Stromal cell of bone marrow (primary cell): ENCODE measurements around the gene ITGAE.

Experiments
- DNase-seq: peaks from one replicate; pipeline ENCODE4 v3.0.0-alpha.2; 2012; ENCODE audit warnings: low read depth

Gene ITGAE

DNA sequence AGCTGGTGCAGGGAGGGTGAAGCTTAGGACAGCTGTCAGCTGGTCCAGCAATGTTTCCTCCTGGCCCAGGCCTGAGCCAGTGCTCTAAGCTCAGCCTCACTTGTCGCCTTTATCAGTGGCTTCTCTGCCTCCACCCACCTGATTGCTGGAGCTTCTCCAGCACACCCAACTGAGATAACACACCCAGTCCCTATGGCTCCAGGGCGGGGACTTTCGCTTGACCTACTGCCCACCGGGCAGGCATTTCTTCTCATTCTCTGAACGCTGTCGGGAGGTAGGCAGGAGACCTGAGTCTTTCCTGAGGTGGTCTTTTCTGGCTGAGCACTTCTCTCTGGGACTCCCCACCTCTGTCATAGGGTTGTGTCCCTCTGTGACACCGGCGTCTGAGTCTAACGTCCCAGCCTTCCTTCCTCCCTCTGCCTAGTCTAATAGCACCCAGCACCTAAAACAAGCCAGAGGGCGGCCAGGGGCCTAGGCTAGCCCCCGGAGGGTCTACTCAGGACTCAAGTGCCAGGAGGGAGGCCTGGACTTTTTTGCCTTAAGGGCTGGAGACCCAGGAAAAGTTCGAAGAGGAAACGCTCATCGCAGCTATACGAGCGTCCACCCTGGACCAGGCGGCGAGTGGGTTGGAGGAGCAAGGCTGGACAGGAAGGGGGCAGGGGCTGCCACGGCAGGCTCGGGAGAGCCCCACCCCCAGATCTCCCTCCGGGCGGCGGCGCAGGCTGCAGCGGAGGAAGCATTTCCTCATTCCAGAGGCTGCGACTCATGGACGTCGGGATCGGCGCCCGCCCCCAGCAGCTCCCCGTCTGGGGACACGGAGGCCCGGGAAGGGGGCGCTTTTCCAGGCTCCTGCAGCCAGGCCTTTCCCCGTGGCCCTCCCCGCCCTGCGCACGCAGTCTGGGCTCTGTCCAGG is 133.4 kb downstream of the ITGAE start:
- DNase-seq: peak; percentile 81

DNA sequence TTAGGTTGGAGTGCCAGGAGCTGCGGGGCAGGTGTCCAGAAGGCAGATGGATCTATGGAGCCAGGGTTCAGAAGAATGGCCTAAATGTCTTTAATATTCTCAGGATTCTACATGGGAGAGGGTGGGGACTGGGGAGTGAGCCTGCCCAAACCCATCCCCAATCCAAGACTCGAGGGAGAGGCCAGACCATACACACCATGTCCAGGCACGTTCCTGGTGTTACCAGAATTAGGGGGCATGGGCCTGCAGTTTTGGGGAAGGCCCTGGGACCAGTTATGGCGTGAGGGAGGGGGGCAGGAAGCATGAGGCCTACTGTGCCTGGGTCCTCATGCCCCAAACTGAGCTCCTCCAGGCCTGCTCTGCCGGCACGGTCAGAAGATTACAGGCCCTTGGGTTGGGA is 134.5 kb downstream of the ITGAE start:
- no peak for DNase-seq

DNA sequence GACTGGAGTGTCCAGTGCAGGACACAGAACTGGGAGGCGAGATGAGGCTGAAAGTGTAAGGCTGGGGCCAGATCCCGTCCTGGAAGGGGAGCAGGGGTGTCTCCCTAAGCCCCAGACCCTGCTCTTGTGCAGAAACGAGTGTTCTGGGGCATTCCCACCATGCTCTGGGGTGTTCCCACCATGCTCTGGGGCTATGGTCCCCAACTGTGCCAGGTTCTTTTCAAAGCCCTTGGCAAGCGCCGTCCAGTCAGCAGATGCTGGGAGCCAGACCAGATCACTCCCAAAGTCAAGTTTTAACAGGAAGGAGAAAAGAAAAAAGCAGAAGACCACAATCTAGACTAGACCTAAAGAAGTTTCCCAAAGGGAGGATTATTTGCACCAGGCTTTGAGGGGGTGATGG is 135.2 kb downstream of the ITGAE start:
- DNase-seq: no peak
